Measurements from ENCODE around the gene FOSL1.
A peak's percentile ranks its signal among the peaks of the same experiment; 100 is the strongest.

Gene FOSL1

GRCh38 chr11:65867284-65868071 lies 32.7 kb downstream of the FOSL1 start:
- no peak overlapping the region for H3K4me3 ChIP-seq (ENCODE audit: low read depth, low read length)
- TF ChIP-seq, protein P1, sequence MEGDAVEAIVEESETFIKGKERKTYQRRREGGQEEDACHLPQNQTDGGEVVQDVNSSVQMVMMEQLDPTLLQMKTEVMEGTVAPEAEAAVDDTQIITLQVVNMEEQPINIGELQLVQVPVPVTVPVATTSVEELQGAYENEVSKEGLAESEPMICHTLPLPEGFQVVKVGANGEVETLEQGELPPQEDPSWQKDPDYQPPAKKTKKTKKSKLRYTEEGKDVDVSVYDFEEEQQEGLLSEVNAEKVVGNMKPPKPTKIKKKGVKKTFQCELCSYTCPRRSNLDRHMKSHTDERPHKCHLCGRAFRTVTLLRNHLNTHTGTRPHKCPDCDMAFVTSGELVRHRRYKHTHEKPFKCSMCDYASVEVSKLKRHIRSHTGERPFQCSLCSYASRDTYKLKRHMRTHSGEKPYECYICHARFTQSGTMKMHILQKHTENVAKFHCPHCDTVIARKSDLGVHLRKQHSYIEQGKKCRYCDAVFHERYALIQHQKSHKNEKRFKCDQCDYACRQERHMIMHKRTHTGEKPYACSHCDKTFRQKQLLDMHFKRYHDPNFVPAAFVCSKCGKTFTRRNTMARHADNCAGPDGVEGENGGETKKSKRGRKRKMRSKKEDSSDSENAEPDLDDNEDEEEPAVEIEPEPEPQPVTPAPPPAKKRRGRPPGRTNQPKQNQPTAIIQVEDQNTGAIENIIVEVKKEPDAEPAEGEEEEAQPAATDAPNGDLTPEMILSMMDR (IDR thresholded peaks at IDR 0.05; ENCODE audit: insufficient read depth, low read depth, low read length, missing control alignments) = no peak
- DNase-seq (ENCODE audit: low read depth) = no peak

DNA sequence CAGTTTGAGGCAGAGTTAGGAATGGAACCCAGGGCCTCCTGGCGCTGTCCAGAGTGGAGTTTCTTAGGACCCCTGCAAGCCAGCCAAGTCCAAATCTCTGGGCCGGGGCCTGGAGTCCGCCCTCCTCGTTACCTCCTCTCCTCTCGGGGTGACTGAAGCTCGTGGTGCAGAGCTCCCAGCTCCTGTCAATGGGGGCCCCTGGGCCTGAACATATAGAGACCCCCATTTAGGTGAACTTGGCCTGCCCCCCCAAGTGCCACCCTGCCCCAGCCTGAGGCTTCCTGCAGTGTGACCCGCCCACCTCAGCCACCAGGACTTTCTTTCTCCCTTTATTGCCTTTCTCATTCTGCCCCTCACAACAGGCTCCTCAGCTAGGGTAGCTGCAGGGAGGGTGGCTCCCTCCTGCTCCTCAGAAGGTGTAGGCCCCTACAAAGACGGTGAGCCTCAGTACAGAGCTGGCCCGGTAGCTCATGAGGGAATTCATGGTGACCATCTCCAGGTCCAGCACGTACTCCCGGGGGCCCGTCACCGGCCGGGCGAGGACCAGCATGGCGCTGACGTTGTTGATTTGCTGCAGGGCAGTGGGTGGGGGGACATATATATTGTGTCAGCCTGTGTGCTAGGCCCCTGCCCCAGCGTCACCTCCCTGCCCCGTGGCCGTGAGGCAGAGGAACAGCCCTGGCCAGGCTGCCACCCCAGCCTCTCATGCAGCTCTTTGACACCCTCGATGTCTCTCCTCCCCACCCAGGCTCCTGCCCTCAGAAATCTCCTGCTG lies 33.5 kb downstream of the FOSL1 start:
- no peak overlapping the region for H3K4me3 ChIP-seq (ENCODE audit: low read depth, low read length)
- DNase-seq (ENCODE audit: low read depth) = no peak
- TF ChIP-seq, protein P1 (IDR thresholded peaks at IDR 0.05; ENCODE audit: insufficient read depth, low read depth, low read length, missing control alignments) = no peak

DNA sequence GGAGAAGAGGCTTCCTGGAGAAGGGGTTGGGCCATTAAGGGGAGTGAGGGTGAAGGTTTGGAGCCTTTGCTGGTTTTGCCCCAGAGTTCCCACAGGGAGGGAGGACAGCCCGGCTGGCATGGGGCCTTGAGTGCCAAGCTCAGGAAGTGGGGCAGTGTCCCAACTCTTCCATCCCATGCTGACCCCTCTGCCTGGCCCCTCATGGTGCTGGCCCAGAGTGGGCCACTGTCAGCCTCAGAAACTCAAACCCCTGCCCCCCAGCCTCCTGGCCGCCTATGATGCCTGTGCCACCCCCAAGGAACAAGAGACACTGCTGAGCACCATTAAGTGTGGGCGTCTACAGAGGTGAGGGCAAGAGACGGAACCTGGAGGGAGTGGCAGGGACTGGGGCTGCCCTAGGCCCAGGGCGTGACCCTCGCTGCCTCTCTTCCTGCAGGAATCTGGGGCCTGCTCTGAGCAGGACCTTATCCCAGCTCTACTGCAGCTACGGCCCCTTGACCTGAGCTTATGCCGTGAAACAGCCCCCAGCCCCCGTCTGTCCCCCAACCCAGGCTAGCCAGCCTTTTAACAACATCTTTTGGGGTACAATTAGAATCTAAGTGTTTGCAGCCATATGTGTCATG lies 34.5 kb downstream of the FOSL1 start:
- no peak overlapping the region for H3K4me3 ChIP-seq (ENCODE audit: low read depth, low read length)
- peak; percentile 1 for DNase-seq (ENCODE audit: low read depth)
- TF ChIP-seq, protein P1 (IDR thresholded peaks at IDR 0.05; ENCODE audit: insufficient read depth, low read depth, low read length, missing control alignments) = no peak

DNA sequence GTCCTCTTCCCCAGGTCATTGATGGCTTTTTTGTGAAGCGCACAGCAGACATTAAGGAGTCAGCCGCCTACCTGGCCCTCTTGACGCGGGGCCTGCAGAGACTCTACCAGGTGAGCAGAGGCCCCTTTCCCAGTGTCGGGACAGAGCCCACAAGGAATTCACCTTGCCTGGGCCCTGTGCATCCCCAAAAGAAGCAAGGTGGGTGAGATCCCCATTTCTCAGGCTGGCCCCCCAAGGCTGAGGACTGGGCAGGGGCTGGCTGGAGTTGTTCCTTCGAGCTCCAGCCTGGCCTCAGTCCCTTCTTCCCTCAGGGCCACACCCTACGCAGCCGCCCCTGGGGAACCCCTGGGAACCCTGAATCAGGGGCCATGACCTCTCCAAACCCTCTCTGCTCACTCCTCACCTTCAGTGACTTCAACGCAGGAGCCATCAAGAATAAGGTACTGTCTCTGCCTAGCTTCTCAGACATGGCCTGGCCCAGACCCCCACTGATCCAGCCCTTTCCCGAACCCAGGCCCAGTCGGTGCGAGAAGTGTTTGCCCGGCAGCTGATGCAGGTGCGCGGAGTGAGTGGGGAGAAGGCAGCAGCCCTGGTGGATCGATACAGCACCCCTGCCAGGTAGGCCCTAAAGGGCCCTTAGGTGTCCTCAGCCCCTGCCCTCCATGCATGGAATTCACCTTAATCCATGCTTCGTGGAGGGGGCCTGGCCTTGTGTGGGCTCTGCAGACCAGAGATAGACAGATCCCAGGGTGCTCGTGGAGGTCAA lies 35.3 kb downstream of the FOSL1 start:
- TF ChIP-seq, protein P1 (IDR thresholded peaks at IDR 0.05; ENCODE audit: insufficient read depth, low read depth, low read length, missing control alignments) = no peak
- DNase-seq (ENCODE audit: low read depth) = peak; percentile 1
- H3K4me3 ChIP-seq (ENCODE audit: low read depth, low read length) = no peak overlapping the region

GRCh38 chr11:65863889-65864705 lies 36.1 kb downstream of the FOSL1 start:
- TF ChIP-seq, protein P1 (IDR thresholded peaks at IDR 0.05; ENCODE audit: insufficient read depth, low read depth, low read length, missing control alignments) = no peak
- no peak overlapping the region for H3K4me3 ChIP-seq (ENCODE audit: low read depth, low read length)
- peak; percentile 5 for DNase-seq (ENCODE audit: low read depth)

Measured in GM12865 (cell line).